ENCODE results near the gene SPATA18.

- no peak for TF ChIP-seq EZH2 (IDR thresholded peaks at IDR 0.05; ENCODE audit: insufficient read depth, poor library complexity, severe bottlenecking)
- TF ChIP-seq EZH2phosphoT487 (IDR thresholded peaks at IDR 0.05; ENCODE audit: insufficient read depth, low read depth), result no peak
Observed at GRCh38 chr4:52093466-52093865, 42.4 kb downstream of the SPATA18 start.

Data from GM23248 (cell line).